GM18526 (cell line): ENCODE results near the gene CDC42BPB.

Source experiments
- POLR2A ChIP-seq: IDR thresholded peaks from 3 replicates; pipeline ENCODE4 v1.6.1; 2011; ENCODE audit not compliant: insufficient read length; ENCODE audit errors: extremely low read depth

The CDC42BPB gene

DNA sequence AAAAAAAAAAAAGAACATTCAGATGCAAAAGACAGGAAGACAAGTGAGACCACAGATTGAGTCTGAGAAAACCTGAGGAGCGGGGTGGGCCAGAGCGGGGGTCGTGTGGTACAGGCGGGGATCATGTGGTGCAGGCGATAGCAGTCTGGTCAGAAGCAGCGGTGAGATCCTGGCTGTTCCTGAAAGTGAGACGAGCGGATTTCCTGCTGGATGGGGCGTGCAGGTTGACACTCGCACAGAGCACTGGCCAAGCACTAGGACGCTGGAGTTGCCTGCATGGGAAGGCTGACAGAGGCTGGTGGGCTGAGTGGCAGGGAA, 35.7 kb downstream of the CDC42BPB start:
- no peak for TF ChIP-seq POLR2A

DNA sequence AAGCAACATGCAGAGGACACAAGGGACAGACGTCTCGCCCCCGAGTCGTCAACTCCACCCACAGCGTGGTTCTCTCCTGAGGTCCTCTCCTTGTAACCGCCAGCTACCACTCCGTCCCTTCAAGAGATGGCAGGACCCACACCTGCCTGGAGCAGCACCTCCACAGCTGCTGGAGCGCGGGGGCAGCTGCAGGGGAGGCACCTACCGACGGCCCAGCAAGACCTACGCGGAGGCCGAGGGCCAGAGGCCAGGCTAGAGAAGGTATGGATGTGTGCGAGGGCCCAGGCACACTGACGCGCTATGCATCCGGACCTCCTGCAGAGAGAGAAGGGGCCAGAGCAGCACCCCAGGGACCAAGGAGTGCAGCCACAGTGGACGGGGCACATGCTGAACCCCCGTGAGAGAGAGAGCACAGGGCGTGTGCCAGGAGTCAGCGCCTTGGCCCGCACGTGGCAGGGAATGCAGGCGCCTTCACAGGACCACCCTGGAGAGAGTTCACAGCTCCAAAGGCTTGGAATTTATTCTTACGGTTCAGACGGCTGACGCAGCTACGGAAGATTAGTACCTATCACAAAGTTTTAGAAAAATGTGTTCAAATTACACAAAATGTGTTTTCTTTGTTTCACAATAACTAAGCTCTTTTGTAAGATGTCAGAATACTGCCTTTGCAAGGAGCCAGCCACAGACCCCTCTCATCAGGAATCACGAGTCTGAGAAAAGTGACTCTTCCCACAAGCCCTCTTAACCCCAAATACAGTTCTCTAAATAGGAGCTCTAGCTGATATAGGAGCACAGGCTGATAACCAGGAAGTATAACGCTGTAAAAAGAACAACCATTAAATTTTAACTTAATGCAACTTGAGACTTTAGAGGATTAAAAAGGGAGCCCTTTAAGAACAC, 36.8 kb downstream of the CDC42BPB start:
- TF ChIP-seq POLR2A = no peak

DNA sequence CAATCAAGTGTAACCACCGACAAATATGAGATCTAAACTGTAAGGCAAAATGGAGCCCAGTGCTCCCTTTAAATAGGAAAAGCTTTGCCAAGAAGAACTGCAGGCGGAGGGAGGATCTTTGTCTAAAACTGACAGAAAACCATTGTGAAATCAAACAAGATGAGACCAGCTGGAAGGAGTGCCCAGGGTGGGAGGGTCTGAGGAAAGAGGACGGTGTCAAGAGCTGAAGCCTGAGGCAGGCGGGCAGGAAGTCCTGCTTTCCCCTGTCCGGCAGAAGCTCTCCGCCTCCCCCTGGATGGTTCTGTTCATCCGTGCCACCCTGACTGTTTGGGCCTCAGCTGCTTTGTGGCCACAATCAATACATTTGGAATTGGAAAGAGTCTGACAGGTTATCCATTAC, 37.5 kb downstream of the CDC42BPB start:
- no peak for TF ChIP-seq POLR2A

GRCh38 chr14:103019236-103019635, 38.1 kb downstream of the CDC42BPB start:
- no peak for TF ChIP-seq POLR2A

- TF ChIP-seq POLR2A = no peak
These were observed 40.8 kb downstream of the CDC42BPB start for GRCh38 chr14:103016594-103016993.

DNA sequence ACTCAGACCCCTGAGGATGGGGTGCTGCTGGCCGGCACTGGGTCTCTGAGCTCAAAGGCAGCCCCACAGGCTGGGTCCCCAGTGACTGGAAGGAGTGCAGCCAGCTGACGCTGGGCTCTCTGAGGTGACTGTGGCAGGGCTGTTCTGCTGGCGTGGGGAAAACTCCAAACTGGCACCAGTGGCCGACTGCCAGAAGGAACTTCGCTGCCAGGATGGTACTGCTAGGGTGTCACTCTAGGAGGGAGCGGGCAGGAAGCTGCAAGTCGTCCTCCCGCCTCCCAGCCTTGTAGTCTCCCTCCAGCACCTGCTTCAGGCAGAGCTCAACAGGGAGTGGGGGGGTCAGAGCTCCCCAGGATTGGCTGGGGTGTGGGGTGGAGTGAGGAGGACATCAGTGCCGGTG, 41.3 kb downstream of the CDC42BPB start:
- TF ChIP-seq POLR2A = no peak

GRCh38 chr14:103015426-103015825, 41.9 kb downstream of the CDC42BPB start:
- no peak for TF ChIP-seq POLR2A

DNA sequence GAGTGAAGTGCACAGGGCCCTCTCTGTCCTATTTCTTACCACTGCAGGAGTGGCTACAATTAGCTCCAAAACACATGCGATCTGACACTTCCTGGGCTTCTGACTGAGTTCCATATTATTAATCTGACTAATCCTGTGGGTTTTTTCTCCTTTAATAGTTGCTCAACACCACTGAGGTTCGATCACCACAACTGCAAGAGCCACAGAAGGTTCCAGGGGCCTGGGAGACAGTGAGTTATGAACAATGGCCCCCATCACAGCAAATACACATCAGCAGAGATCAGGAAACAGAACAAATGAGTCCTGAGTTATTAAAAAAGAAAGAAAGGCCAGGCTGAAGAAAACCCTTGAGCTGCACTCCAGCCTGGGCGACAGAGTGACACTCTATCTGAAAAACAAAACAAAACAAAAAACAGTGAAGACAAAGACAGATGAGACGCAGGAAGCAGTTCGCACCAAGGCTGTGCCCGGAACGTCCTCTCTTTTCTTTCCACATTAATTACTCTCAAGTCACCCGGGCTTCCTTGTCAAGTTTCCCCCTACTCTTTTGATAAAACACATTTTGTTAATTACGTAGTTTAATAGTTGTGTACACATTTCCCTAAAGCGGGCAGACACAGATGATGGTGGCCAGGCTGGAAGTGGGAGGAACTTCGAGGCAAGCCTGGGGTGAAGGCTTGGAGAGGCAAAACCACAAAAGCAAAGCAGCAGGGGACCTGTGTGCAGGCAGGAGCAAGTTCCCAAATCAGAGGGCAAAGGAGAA, 42.7 kb downstream of the CDC42BPB start:
- no peak for TF ChIP-seq POLR2A

GRCh38 chr14:103013028-103013427, 44.3 kb downstream of the CDC42BPB start:
- TF ChIP-seq POLR2A = no peak

DNA sequence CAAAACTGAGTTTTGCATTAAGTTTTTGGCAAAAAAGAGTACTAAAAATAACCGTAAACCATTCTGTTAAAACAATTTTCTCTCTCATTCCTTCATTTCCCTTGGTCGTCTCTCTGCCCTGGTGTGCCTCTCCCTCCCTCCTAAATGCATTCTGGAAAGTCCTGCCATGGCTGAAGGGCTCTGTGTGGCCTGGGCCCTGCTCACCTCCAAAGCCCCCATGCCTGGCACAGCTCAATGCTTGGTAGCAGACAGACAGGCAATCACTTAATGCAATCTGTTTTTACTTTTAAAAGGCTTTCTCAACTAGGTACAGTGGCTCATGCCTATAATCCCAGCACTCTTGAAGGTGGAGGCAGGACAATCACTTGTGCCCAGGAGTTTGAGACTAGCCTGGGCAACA, 47.8 kb downstream of the CDC42BPB start:
- TF ChIP-seq POLR2A = no peak

- TF ChIP-seq POLR2A = no peak
These were observed 48.5 kb downstream of the CDC42BPB start for GRCh38 chr14:103008768-103009357.

GRCh38 chr14:103008126-103008525, 49.2 kb downstream of the CDC42BPB start:
- TF ChIP-seq POLR2A = no peak

- TF ChIP-seq POLR2A = no peak
These were observed 49.8 kb downstream of the CDC42BPB start for GRCh38 chr14:103007555-103007954.

DNA sequence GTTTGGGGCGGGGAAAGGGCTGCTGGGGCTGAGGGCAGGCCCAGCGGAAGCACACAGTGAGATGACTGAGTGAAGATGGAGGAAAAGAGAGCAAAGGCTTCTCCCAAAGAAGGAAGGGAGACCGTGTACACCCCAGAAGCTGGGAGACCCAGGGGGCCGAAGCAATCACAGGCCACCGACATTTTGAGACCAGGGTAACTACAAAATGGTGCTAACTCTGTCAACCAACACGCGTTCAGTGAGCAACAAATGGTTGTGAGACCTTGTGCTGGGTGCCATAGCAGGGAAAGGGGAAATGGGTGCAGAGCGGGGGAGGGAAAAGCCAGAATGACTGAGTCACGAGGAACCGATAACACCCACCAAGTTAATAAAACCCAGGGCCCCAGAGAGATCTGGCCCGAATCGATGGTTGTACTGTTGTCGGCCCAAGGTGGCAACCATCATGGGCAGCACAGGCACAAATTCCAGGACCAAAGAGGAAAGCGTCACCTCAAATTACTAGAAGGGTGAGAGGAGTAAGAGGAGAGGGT, 50.3 kb downstream of the CDC42BPB start:
- no peak for TF ChIP-seq POLR2A

DNA sequence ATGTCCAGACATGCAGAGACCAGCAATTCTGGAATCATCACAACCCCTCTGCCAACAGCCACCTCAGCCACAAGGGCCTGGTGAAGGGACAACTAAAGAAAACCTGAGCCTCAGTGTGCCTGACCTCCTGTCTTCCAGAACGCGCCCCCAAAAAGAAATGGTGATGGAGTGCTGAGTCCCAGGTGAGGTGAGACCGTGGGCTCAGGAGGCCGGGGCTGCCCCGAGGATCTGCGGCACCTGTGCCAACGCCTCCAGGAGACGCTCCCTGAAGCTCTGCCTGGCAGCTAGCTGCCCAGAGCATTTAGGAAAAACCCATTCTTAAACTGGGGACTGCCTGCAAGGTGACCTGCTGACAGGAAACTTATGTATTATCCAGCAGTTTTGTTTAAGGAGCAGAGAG, 51.2 kb downstream of the CDC42BPB start:
- TF ChIP-seq POLR2A = no peak

DNA sequence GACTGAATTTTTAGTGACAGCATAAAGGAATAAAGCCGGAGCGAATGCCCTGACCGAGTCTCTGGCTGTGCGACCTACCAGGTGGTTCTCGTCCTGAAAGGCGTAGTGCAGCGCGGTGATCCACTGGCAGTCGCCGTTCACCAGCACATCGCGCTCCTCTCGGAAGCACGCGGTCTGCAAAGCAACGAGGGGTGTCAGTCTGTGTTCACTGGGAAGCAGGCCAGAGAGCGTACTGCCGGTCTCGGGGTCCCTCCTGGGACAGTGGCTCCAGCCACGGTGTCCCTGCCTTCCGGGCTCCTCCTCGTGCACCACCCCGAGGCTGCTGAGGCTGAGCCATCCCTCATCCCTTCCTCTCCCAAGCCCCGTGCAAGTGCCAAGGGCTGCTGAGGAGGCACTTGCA, 53.5 kb downstream of the CDC42BPB start:
- TF ChIP-seq POLR2A = no peak
